ENCODE results near the gene CSMD2.

The CSMD2 gene

DNA sequence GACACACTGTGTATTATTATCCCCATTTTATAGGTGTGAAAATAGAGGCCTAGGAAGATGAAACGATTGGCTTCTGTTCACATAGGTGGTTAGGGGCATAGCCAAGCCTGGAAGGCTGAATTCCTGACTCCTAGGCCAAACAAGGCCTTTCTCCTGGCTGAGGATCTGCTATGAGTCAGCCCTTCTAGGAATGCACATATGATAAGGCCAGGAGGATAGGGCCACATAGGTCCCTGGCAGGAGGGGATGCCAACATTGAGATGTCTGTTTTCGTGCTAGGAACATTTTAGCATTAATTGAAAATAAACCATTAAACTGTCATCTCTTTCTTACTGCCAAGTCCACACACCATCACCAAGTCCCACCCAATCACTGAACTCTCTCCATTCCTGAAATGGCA is 9.2 kb downstream of the CSMD2 start:
- no peak for DNase-seq (ENCODE audit: low read depth)

DNA sequence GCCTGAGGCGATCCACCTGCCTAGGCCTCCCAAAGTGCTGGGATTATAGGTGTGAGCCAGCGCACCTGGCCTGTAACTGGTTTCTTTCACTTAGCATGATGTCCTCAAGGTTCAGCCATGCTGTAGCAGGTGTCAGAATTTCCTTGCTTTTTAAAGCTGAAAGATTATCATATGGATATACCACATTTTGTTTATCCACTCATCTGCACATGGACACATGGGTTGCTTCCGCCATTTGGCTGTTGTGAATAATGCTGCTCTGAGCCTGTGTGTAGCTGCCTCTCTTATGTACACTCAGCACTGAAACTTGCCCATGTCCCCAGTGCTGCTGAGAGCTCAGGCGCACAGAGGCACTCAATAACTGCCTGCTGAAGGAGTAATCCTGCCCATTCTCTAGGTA is 11.8 kb downstream of the CSMD2 start:
- DNase-seq (ENCODE audit: low read depth): no peak

DNA sequence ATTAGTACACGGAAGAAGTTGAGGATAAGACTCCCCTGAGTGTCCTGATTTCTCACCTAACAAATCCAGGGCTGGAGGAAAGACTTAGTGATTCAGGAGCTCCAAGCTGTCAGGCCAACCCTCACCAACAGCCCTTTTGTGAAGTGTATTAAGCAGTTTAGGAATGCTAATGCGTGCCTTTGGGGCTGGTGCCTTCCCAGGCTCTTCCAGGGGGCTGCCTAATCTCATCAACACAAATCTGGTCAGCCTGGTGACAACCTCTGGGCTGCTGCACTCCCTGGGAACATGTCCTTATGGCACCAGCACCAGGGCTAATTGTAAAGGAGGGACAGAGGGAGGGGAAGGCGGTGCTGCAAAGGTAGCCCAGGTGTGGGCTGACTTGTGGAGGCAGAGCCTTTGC is 15.5 kb downstream of the CSMD2 start:
- DNase-seq (ENCODE audit: low read depth): no peak

DNA sequence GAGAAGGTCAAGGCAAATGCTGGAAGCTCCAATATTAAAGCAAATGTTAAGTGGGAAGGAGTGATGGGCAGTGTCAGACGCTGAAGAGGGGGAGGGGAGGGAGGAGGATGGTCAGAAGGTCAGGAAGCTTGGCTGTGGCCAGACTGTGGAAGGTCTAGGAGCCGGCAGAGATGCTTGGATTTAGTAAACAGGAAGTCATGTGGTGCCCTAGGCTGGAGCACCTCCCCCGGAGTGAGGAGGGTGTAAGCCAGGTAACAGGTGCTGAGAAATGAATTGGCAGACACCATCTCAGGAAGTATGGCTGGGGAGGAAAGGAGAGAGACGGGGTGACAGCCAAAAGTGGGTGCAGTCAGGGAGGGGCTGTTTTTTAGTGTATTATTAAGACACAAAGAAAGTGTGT is 17.7 kb downstream of the CSMD2 start:
- no peak for DNase-seq (ENCODE audit: low read depth)

DNA sequence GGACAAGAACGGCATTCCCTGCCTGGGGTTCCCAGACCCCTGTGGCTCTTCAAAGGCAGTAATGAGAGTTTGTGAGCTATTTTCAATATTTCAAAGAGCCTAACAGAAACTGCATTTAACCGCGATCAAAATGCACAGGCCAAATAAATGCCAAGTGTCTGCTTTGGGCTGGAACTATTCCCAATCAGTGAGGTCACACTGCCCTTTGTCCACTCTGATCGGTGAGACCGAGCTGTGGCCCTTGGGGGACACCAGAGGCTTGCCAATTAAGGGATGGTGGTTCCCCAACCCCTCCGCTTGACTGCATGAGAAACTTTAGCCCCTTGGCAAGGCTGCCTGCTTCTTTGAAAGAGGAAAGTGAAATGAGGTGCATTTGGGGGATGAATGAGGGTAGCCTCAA is 20.3 kb downstream of the CSMD2 start:
- no peak for DNase-seq (ENCODE audit: low read depth)

DNA sequence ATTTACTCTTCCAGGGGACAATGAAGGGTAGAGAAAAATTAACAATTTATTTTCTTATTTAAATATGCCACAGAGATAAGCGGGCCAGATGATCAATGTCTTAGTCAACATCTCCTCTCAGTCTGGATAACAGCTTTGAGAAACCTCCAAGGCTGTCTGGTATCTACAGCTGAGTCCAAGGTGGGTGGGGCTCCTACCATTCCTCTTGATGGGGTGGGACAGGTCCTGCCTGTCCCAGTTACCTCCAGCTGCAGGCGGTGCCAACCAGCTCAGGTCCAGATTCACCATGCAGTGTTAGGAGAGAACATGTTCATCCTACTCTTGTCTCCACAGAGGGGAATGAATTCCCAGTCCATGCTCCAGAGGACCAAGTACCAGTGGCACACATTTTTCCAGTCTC is 21.1 kb downstream of the CSMD2 start:
- no peak for DNase-seq (ENCODE audit: low read depth)

DNA sequence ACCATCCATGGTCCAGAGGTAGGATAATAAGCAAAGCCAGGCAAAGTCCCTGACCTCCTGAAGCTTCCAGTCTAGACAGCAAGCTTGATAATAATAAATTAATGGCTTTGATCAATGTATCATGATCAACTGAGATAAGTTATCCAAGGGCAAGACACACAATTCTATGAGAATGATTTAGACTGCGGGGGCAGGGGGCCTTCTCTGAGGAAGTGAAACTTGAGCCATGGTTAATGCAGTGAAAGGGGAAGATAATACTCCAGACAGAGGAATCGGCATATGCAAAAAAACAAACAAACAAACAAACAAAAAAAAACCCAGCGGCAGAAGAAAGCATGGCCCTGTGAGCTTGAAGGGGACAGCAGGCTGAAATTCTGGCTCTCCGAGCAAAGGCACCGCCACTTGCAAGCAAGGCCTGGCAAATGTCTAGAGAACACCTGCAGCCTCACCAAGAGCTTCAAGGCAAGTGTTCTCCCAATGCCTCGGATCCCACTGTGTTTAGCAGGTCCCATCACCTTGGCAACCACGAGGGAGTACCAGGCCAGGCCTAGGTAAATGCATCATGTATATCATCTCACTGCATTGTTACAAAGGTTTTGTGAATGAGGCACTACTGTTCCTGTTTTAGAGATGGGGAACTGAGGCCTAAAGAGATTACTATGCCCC is 24.9 kb downstream of the CSMD2 start:
- no peak for DNase-seq (ENCODE audit: low read depth)

DNA sequence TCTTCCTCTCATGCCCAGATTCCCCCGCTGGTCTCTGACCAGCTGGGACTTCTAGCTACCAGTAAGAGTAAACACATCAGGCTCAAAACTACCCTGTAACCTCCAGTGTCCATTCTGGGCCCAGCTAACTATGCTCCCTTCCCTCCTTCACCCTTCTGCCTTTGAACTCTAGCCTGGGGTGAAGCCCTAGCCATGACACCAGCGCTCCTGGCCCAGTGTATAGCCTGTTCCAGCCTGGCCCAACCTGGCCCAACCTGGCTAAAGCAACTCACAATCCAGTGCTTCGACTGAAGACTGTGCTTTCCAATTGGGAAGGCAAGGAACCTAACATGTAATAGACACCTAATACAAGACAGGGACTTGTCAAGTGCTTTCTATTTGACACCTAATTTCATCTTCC is 27.6 kb downstream of the CSMD2 start:
- DNase-seq (ENCODE audit: low read depth): no peak

DNA sequence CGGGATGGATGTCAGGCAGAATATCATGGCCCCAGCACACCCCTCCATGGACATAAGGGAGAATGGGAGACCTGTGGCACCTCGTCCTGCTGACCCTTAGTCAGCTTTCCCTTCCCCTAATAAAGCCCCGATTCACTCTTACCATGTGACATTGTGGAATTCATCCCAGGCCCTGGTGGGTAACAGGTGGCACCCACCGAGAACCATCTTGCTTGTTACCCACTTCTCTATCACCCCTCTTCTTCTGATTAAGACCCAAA is 32.9 kb downstream of the CSMD2 start:
- no peak for DNase-seq (ENCODE audit: low read depth)

DNA sequence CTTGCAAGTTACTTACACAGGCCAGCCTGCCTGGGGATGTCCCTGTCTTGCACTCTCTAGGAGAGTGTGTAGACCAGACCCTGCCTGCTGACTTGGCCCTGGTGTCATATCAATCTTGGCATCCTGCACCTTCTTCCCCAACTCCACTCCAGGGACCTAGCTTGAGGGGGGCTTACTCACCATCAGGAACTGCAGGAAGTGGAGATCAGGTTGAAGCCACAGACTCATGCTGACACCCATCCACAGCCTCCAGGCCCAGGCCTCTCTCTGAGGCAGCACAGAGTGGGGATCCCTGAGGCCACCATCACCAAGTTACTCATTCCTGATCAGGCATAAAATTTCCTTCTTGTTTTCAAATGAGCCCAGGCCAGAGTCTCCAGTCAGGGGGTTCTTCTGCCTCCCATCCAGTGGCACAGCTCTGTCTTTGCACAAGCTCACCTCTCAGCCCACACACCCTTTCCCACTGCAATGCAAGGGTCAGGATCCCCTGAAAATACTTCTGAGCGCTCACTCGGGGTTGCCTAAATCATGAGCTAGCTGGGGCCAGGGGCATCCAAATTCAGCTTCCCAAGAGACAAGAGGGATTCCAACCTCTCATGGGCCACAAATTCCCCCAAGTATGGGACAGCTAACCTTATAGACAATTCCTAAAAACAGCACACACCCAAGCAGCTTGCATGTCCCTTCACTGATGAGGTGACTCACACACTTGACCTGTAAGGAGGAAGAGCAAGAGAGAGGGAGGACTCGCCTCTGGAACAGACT is 33.5 kb downstream of the CSMD2 start:
- DNase-seq (ENCODE audit: low read depth): no peak

DNA sequence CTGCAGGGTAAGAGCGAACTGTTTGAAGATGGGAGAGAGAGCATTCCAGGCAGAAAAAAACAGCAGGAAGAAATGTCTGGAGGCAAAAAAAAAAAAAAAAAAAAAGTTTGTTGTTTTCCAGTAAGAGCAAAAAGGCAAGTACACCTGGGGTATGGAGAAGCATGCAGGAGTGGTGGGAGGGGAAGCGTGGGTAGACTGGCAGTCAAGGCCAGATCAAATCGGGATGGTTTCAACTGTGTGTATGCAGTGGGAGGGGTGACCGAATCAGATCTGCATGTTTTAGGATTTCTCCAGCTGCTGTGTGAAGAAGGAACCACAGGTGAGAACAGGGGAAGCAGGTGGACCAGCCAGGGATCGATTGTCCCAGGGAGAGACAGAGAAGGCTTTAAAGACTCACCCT is 34.7 kb downstream of the CSMD2 start:
- no peak for DNase-seq (ENCODE audit: low read depth)

DNA sequence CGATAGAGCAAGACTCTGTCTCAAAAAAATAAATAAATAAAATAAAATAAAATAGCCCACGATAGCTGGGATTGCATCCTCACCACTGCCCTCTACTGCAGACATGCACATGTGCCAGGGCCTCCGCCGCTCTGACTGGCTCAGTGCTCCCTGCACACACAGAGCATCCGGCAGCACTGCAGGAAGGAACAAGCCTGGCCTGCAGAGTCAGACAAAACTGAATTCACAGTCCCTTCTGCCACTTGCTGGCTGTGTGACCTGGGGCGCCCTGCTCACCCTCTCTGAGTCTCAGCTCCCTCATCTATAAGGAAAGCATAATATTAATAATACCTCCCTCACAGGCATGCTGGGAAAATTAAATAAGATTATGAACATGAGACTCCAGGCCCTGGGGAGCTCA is 35.4 kb downstream of the CSMD2 start:
- no peak for DNase-seq (ENCODE audit: low read depth)

DNA sequence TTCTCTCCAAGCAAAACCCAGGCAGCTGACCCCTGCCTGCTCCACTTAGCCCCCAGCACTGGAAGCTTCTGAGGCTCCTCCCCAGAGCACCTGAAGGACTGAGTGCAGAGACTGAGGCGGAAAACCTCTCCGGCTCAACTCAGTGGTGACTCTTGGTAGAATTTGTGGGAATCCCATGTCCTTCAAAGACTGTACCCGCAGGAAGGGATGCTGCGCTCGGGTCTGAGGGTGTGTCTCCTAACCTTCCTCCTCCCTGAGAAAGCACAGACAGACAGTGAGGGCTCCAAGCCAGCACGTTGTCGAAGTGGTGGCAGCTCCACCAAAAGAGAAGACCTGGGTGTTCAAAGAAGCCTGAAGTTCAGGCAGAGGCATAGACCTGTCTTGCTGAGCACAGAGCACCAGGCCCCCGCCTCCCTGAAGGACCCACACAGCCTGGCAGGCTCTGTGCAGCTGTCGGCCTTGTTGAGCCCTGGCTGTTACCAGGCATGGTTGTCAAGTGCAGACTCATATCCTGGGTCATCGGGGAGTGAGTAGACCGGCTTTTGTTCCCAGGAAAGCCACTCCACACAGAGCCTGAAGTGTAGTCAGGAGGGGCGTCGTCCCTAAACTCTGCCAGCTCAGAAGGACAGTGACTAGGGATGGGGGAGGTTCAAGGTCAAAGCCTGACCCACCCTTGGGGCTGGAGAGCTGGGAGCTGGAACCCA is 36.7 kb downstream of the CSMD2 start:
- DNase-seq (ENCODE audit: low read depth): no peak

DNA sequence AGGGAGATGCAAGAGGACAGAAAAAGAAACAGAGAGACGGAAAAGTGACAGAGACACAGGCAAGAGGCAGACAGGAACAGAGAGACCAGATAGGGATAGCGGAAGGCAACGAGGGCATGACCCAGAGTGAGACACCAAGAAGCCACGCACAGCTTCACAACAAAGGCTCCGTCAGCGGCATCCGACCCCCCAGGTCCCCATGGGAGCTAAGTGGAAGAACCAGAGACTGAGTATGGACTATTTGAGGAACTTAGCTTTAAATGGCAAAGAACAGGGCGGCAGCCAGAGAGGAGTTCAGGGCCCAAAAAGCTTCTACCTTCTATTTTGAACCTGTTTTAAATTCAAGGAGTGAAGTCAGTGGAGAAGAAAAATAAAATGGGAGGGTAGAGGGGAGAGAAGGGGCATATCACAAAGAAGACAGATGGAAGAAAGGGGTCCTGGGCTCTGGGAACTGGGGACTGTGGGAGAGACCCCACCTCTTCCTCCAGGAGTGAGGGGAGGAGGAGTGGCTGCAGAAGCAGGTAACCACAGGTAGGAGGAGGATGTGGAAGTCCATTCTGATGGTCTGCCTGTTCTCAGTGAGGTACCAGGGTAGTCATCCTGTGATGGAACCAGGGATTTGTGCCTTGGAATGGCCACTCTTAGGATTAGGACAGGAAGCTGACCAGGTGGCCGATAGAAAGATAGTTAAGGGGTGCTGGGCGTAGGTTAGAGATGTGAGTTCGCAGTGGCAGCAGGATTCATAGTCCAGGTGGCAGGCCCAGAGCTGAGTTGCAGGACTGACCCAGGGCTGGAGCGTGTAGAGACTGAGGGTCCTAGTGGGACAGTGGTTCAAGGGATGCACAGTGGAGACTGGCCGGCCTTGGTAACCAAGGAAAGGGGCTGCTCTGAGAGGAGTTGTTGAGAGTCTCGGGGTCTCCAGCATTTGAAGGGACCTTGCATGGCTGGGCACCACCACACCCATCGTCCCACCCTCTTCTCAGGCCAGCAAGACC is 37.7 kb downstream of the CSMD2 start:
- DNase-seq (ENCODE audit: low read depth): no peak

DNA sequence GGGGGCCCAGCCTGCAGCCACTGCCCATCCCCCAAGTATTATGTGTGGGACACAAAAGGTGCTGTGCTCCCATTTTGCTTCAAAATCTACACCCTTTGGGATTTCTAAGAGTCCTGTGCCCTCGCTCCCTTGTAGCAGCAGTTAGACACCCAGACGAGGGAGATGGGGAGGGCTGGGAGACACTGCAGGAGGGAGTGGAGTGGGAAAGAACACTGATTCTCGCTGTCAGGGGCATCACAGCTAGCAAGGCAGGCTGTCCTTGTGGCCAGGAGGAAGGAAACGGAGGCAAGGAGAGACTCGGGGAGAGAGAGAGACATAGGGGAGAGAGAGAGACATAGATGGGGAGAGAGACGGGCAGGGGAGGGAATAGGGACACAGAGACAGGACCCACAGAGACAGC is 38.5 kb downstream of the CSMD2 start:
- DNase-seq (ENCODE audit: low read depth): no peak

DNA sequence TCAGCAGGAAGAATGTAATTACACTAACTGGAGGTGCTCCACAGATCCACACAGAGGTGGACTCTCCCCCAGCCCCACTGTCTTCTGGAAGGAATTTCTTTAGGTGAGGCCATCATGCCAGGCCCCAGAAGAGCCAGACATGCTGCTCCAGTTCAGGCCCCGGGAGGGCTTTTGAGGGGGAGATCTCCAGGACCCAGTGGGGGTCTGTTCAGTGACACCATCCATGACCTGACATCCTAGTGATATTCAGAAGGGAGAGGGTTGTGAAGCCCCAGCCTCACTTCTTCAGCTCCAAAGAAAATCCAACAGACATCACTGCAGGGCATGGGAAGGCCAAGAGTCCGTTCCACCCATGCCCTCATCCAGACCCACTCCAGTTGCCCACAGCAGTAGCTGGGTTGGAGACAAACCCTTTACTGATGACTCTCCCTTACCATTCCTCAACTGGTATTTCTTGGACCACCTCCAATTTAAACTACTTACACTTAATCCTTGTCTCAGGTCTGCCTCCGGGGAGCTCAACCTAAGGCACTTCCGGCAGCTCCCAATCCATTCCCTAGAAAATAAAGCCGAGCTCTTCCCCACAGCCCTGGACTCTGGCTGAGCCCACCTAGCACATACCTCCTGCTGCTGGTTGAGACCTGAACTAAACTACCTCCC is 39.2 kb downstream of the CSMD2 start:
- DNase-seq (ENCODE audit: low read depth): no peak

DNA sequence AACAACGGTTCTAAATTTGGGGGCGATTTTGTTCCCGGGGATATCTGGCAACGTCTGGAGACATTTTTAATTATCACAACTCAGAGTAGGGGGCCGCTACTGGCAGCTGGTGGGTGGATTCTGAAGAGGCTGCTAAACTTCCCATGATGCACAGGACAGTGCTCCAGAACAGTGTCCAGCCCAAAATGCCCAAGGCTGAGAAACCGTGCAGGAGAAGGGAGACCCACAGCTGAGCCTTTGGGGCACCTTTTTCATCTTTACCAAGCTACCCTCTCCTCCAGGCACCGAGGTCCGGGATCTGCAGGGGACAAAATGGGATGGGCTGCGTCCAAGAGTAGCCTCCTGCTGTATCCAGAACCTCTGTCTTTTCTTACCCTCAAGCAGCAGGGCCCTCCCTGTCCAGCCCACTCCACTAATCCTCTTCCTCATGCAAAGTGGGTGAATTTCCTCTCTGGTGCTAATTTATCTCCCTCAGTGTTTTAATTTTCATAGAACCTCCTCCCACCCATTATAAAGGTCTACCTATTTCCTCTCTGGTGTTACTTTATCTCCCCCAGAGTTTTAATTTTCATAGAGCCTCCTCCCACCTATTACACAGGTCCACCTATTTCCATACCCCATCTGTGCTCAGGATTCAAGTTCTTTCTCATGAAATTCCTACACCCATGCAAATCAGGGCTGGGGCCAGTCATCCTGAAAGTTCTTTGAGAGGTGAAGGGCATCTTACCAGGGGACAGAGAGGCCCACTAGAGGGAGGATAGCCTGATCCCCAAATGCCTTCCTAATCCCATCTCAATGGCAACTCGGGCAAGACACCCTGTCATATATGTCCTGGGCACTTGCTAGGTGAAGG is 42.7 kb downstream of the CSMD2 start:
- DNase-seq (ENCODE audit: low read depth): no peak

DNA sequence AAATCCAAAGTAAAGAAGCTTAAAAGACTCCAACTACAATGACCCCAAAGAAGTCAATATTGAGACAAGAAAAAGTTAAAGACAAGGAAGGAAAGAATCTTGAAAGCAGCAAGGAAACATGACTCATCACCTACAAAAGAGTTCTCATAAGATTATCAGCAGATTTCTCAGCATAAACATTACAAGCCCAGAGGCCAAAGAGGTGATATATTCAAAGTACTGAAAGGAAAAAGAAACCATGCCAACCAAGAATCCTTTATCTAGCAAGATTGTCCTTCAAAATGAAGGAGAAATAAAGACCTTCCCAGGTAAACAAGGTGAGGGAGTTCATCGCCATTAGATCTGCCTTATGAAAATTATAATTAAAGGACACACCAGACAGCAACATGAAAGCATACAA is 49.8 kb downstream of the CSMD2 start:
- no peak for DNase-seq (ENCODE audit: low read depth)

DNA sequence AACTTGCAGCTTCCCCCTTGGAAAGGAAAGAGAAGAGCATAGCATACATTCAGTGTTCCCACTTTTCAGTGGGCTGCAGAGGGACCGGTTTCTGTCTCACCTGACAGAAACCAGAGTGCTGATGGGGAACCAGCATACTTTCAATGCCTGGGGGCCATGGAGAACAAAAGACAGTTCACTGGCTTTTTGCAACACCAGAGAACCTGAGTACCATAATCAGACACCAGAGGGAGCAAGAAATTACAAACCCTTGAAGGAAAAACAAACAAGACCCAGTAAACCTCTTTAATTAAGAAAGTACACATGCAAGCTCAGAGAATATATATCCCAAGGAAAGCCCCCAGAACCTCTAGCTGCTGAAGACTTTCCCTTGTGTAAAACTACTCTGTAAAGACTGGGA is 51.1 kb downstream of the CSMD2 start:
- DNase-seq (ENCODE audit: low read depth): no peak

DNA sequence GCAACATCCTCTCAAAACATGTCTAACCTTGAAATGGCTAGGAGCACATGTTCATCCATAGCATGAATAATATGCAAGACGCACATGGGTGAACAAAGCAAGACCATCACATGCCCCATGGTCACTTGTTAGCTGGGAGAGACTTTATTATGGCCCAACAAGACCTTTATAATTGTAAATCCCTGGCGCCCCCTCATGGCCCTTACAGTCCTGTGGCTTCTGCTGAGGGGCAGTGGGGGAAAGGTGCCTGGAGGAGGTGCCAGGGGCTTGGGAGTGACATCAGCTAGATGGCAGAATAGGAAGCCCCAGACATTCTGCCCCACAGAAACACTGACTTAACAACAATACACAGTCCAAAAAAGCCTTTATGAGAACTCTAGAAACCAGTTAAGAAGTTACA is 51.7 kb downstream of the CSMD2 start:
- no peak for DNase-seq (ENCODE audit: low read depth)

DNA sequence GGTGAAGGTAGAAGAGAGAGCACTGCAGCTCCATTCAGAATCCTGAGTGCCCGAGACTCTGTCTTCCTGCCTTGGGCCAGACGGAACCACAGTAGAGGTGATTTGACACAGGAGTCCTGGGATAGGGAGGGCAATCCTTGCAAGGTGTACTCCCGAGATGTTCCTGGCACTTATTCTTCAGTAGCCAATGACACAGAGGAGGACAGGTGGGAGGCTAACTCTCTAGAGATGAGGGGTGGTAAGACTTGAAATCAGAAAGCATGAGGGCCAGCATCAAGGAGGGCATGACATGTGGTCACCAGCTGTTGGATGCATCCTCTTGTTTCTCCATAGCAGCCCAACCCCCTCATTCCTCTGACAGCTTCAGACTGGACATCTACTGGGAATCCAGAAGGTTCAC is 56.3 kb downstream of the CSMD2 start:
- no peak for DNase-seq (ENCODE audit: low read depth)
